ENCODE results near the gene ZNF532.
"Not testable (repeated sequence)": the region's sequence is repeated elsewhere in the genome, so short reads cannot be mapped to it uniquely, and the experiment has no call there.

- TF ChIP-seq POLR2A, CTCF (IDR thresholded peaks at IDR 0.05): not testable (repeated sequence)
Observed at GRCh38 chr18:59025532-59025931, 160.9 kb downstream of the ZNF532 start.

Measured in Peyer's patch (tissue), 4 donors.